SK-N-SH (cell line): ENCODE measurements around the gene ENDOG. TPM values are rescaled to one million over a fixed set of nuclear protein-coding genes. Genes with fewer than 3 reads are reported as not detected.

Experiments used
- CTCF ChIA-PET: fragments of 300-600, 350-600 bp; formaldehyde crosslinking; extraction: SDS; loops from one replicate; lab custom pipeline; 2021; lab: Yijun Ruan, JAX
- POLR2A ChIA-PET: fragments of 350-600 bp; sonication (Branson Sonifier 250); formaldehyde crosslinking; extraction: SDS; loops from one replicate; lab custom pipeline; 2020; ENCODE audit warnings: antibody characterized with exemption, inconsistent platforms; lab: Yijun Ruan, JAX
- DNase-seq: peaks from one replicate; pipeline ENCODE4 v3.0.0; 2012
- H2AFZ ChIP-seq: fragments of 200-600 bp; sonication (generic); 2 replicates; pipeline ENCODE4 v1.8.1; 2016; ENCODE audit warnings: antibody characterized with exemption, mild to moderate bottlenecking, low read depth
- H3F3A ChIP-seq: fragments of 200-600 bp; sonication (generic); replicated peaks from 2 replicates; pipeline ENCODE3; 2016; ENCODE audit warnings: antibody characterized with exemption, mild to moderate bottlenecking; ENCODE audit not compliant: insufficient read depth
- H3K27ac ChIP-seq, 2 experiments: fragments of 200-500 bp in 1 of 2; fragments of 200-600 bp in 1 of 2; sonication (Bioruptor generic) in 1 of 2; sonication (generic), shearing (Covaris generic) in 1 of 2; 2 replicates each; pipeline versions ENCODE4 v1.5.1 to v1.6.1; 2014 to 2016; ENCODE audit warnings: low read depth in 2 of 2, inconsistent platforms in 1 of 2, low read length in 1 of 2, mild to moderate bottlenecking in 1 of 2, mixed read lengths in 1 of 2
- H3K27me3 ChIP-seq: fragments of 200-600 bp; sonication (generic), shearing (Covaris generic); 2 replicates; pipeline ENCODE4 v1.6.1; 2016; ENCODE audit warnings: mixed run types; ENCODE audit not compliant: insufficient read depth
- H3K36me3 ChIP-seq, 2 experiments: fragments of 200-500 bp in 1 of 2; fragments of 200-600 bp in 1 of 2; sonication (Bioruptor generic) in 1 of 2; sonication (generic) in 1 of 2; replicated peaks in 1 of 2; 2 replicates each; pipeline versions ENCODE3 to v1.5.1; 2014 to 2016; ENCODE audit warnings: low read length in 1 of 2, mild to moderate bottlenecking in 1 of 2; ENCODE audit not compliant: insufficient read depth in 2 of 2, control insufficient read depth in 1 of 2
- H3K4me1 ChIP-seq, 2 experiments: fragments of 200-500 bp in 1 of 2; fragments of 200-600 bp in 1 of 2; sonication (Bioruptor generic) in 1 of 2; sonication (generic), shearing (Covaris generic) in 1 of 2; 2 replicates each; pipeline versions ENCODE4 v1.5.1 to v1.6.1; 2014 to 2016; ENCODE audit warnings: low read depth in 1 of 2, low read length in 1 of 2, mixed run types in 1 of 2; ENCODE audit not compliant: insufficient read depth in 2 of 2, control insufficient read depth in 1 of 2
- H3K4me2 ChIP-seq: fragments of 200-600 bp; sonication (generic), shearing (Covaris generic); 2 replicates; pipeline ENCODE4 v1.6.1; 2017; ENCODE audit warnings: mixed run types
- H3K4me3 ChIP-seq, 2 experiments: fragments of 200-500 bp in 1 of 2; fragments of 200-600 bp in 1 of 2; sonication (Bioruptor generic) in 1 of 2; sonication (generic), shearing (Covaris generic) in 1 of 2; 2 replicates each; pipeline versions ENCODE4 v1.5.1 to v1.8.1; 2014 to 2016; ENCODE audit warnings: low read depth in 2 of 2, inconsistent platforms in 1 of 2, low read length in 1 of 2, mild to moderate bottlenecking in 1 of 2, mixed read lengths in 1 of 2, moderate library complexity in 1 of 2
- H3K79me2 ChIP-seq: fragments of 200-600 bp; sonication (generic); 2 replicates; pipeline ENCODE4 v1.8.1; 2017; ENCODE audit warnings: mild to moderate bottlenecking; ENCODE audit not compliant: insufficient read depth
- H3K9ac ChIP-seq: fragments of 200-600 bp; sonication (generic); 2 replicates; pipeline ENCODE4 v1.6.1; 2017; ENCODE audit warnings: mixed run types
- H3K9me2 ChIP-seq: fragments of 200-600 bp; sonication (generic); 2 replicates; pipeline ENCODE4 v1.6.1; 2017; ENCODE audit warnings: mixed run types
- H3K9me3 ChIP-seq: fragments of 200-600 bp; sonication (generic); 2 replicates; pipeline ENCODE4 v1.6.1; 2017; ENCODE audit warnings: mixed run types, mild to moderate bottlenecking, moderate library complexity
- H4K20me1 ChIP-seq: fragments of 200-600 bp; sonication (generic); 2 replicates; pipeline ENCODE4 v1.6.1; 2017; ENCODE audit warnings: mild to moderate bottlenecking, mixed run types; ENCODE audit not compliant: insufficient read depth
- CHD2 ChIP-seq: fragments of 150-350 bp; IDR thresholded peaks from 2 replicates; pipeline ENCODE4 v1.6.1; 2018; ENCODE audit warnings: low read length; ENCODE audit not compliant: partially characterized antibody
- EP300 ChIP-seq, 2 experiments: IDR thresholded peaks; 2 replicates each; pipeline versions ENCODE4 v1.4.0 to v1.6.1; 2012; ENCODE audit warnings: borderline replicate concordance in 1 of 2, low read depth in 1 of 2, low read length in 1 of 2
- EZH2phosphoT487 ChIP-seq: fragments of 200-600 bp; sonication (generic); IDR thresholded peaks from 2 replicates; pipeline ENCODE4 v1.6.1; 2017; ENCODE audit warnings: low read depth, mixed run types, mild to moderate bottlenecking, antibody characterized with exemption, moderate library complexity, borderline replicate concordance
- FOXJ3 ChIP-seq: sonication (generic); formaldehyde crosslinking; IDR thresholded peaks from 2 replicates; pipeline ENCODE4 v1.5.1; 2020; ENCODE audit warnings: mild to moderate bottlenecking, missing genetic modification reagents
- GABPA ChIP-seq: IDR thresholded peaks from 2 replicates; pipeline ENCODE4 v1.4.0; 2012; ENCODE audit warnings: low read depth, mild to moderate bottlenecking
- GATA2 ChIP-seq: sonication (generic); formaldehyde crosslinking; IDR thresholded peaks from 2 replicates; pipeline ENCODE4 v1.5.0; 2020; ENCODE audit warnings: mild to moderate bottlenecking, missing genetic modification reagents
- JUND ChIP-seq: IDR thresholded peaks from 2 replicates; pipeline ENCODE4 v1.4.0; 2012
- NFIC ChIP-seq: IDR thresholded peaks from 2 replicates; pipeline ENCODE4 v1.4.0; 2012; ENCODE audit warnings: borderline replicate concordance
- NRF1 ChIP-seq: IDR thresholded peaks from 2 replicates; pipeline ENCODE4 v1.6.1; 2012; ENCODE audit warnings: low read depth, mild to moderate bottlenecking, low read length
- RAD21 ChIP-seq: IDR thresholded peaks from 2 replicates; pipeline ENCODE4 v1.6.1; 2012; ENCODE audit warnings: mild to moderate bottlenecking, low read length
- RCOR1 ChIP-seq: fragments of 150-350 bp; IDR thresholded peaks from 2 replicates; pipeline ENCODE4 v1.6.1; 2017; ENCODE audit warnings: antibody characterized with exemption, low read length
- RXRA ChIP-seq: IDR thresholded peaks from 2 replicates; pipeline ENCODE4 v1.4.0; 2012; ENCODE audit warnings: low read depth, mild to moderate bottlenecking, borderline replicate concordance
- SMC3 ChIP-seq: IDR thresholded peaks from 2 replicates; pipeline ENCODE4 v1.6.1; 2012; ENCODE audit warnings: low read depth, low read length, improper control_type of control experiment
- TAF1 ChIP-seq: IDR thresholded peaks from 2 replicates; pipeline ENCODE4 v1.6.1; 2012; ENCODE audit warnings: low read depth, mild to moderate bottlenecking, low read length, moderate library complexity, borderline replicate concordance
- USF2 ChIP-seq: fragments of 150-350 bp; IDR thresholded peaks from 2 replicates; pipeline ENCODE4 v1.6.1; 2017; ENCODE audit warnings: antibody characterized with exemption, low read length, low read depth, borderline replicate concordance
- WGBS: methylation state at CpG from one replicate; pipeline ENCODE4 v1.1.6; 2017; ENCODE audit warnings: low lambda C conversion rate; 5-methylcytosine and 5-hydroxymethylcytosine counted together
- polyA plus RNA-seq, 3 experiments: library from polyadenylated mRNA; depleted of rRNA; stranded (reverse); fragments of >200 nt; gene quantifications; 2 replicates each; pipeline ENCODE4 v1.2.3, GENCODE V29; 2012
- TF ChIP-seq, protein P1 (sequence below): IDR thresholded peaks from 2 replicates; pipeline ENCODE4 v1.6.1; 2012; ENCODE audit warnings: mild to moderate bottlenecking, low read depth, low read length, moderate library complexity
- TF ChIP-seq, protein P2 (sequence below): IDR thresholded peaks from 2 replicates; pipeline ENCODE4 v1.4.0; 2012; ENCODE audit warnings: low read depth, borderline replicate concordance

The ENDOG gene
- polyA plus RNA-seq, 1 of the 3 experiments (the other 2 are of a cell fraction), result 26.6 TPM

DNA sequence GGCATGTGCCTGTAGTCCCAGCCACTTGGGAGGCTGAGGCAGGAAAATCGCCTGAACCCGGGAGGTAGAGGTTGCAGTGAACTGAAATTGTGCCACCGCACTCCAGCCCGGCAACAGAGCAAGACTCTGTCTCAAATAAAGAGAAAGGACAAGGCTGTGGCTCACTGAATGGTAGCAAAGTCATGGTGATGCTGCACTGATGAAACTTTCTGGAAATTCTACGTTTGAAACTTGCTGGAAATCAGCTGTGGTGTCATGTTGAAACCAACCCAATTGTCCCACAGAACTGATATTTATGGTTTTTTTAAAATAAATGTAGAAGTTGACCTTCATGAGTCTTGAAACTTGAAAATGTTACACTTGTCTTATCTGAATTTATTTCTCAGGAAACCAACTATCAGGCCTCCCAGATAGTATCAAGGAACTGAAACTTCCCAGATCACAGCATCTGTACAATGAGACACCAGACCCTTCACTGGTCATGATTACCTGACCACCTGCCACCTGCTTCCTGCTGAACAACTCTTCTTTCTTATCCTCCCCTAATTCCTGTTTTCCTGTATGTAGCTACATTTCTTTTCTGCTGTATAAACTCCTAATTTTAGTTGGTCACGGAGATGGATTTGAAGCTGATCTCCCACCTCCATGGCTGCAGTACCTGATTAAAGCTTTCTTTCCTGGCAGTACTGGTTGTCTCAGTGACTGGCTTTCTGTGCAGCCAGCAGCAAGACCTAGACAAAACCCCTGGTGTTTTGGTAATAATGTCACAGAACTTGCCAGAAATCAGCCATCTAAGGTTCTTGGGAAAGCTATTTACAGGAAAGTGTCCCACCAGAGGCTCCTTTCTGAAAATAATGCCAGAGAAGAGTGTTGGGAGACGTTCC is 36.9 kb upstream of the ENDOG start (continued):
- TF ChIP-seq, protein P1, sequence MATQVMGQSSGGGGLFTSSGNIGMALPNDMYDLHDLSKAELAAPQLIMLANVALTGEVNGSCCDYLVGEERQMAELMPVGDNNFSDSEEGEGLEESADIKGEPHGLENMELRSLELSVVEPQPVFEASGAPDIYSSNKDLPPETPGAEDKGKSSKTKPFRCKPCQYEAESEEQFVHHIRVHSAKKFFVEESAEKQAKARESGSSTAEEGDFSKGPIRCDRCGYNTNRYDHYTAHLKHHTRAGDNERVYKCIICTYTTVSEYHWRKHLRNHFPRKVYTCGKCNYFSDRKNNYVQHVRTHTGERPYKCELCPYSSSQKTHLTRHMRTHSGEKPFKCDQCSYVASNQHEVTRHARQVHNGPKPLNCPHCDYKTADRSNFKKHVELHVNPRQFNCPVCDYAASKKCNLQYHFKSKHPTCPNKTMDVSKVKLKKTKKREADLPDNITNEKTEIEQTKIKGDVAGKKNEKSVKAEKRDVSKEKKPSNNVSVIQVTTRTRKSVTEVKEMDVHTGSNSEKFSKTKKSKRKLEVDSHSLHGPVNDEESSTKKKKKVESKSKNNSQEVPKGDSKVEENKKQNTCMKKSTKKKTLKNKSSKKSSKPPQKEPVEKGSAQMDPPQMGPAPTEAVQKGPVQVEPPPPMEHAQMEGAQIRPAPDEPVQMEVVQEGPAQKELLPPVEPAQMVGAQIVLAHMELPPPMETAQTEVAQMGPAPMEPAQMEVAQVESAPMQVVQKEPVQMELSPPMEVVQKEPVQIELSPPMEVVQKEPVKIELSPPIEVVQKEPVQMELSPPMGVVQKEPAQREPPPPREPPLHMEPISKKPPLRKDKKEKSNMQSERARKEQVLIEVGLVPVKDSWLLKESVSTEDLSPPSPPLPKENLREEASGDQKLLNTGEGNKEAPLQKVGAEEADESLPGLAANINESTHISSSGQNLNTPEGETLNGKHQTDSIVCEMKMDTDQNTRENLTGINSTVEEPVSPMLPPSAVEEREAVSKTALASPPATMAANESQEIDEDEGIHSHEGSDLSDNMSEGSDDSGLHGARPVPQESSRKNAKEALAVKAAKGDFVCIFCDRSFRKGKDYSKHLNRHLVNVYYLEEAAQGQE, result no peak
- no peak for TF ChIP-seq RCOR1
- TF ChIP-seq CHD2, result no peak
- TF ChIP-seq, protein P2, sequence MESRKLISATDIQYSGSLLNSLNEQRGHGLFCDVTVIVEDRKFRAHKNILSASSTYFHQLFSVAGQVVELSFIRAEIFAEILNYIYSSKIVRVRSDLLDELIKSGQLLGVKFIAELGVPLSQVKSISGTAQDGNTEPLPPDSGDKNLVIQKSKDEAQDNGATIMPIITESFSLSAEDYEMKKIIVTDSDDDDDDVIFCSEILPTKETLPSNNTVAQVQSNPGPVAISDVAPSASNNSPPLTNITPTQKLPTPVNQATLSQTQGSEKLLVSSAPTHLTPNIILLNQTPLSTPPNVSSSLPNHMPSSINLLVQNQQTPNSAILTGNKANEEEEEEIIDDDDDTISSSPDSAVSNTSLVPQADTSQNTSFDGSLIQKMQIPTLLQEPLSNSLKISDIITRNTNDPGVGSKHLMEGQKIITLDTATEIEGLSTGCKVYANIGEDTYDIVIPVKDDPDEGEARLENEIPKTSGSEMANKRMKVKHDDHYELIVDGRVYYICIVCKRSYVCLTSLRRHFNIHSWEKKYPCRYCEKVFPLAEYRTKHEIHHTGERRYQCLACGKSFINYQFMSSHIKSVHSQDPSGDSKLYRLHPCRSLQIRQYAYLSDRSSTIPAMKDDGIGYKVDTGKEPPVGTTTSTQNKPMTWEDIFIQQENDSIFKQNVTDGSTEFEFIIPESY, result no peak
- TF ChIP-seq RXRA, result no peak

DNA sequence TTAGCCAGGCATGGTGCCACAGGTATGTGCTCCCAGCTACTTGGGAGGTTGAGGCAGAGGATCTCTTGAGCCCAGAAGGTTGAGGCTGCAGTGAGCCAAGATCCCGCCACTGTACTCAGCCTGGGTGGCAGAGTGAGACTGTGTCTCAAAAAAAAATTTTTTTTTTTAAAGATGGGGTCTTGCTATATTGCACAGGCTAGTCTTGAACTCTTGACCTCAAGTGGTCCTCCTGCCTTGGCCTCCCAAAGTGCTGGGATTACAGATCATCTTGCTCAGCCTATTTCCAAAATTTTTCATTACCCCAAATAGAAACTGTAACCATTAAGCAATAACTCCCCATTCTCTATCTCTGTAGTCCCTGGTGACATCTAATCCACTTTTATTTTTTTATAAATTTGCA is 35.6 kb upstream of the ENDOG start:
- H3K27ac ChIP-seq, result no peak overlapping the region
- no peak overlapping the region for H3K4me3 ChIP-seq
- H3K9ac ChIP-seq, result no peak overlapping the region
- H3K9me3 ChIP-seq, result no peaks in the 10 kb centered on the region
- no peak overlapping the region for H3K4me2 ChIP-seq
- H3K9me2 ChIP-seq, result no peaks in the 10 kb centered on the region
- H3F3A ChIP-seq, result no peaks in the 10 kb centered on the region
- H2AFZ ChIP-seq, result no peak overlapping the region
- no peaks in the 10 kb centered on the region for H4K20me1 ChIP-seq
- H3K79me2 ChIP-seq, result peaks cover 11% of the 10 kb centered on the region
- no peak for DNase-seq
- ChIA-PET CTCF (no interaction called here), POLR2A (no interaction called here)
- no CpG with 5 or more reads among the region's 1 CpG for WGBS
- no peaks in the 10 kb centered on the region for H3K36me3 ChIP-seq
- peaks cover 0 to 2% of the 10 kb centered on the region in 2 experiments; a peak in 1 of 4 replicates for H3K4me1 ChIP-seq
- H3K27me3 ChIP-seq, result no peaks in the 10 kb centered on the region
- TF ChIP-seq USF2 (no peak), EP300 (IDR thresholded peaks at IDR 0.05; ENCODE audit: borderline replicate concordance in 1 of 2, low read depth in 1 of 2, low read length in 1 of 2) (no peak), NFIC (no peak), GATA2 (CRISPR knock-in tag) (no peak), EZH2phosphoT487 (no peak), RAD21 (no peak), FOXJ3 (no peak), NRF1 (no peak), GABPA (no peak), SMC3 (no peak), RXRA (no peak), TAF1 (no peak), JUND (no peak)
- TF ChIP-seq, protein P1, result no peak
